Subcutaneous abdominal adipose tissue (tissue), 5 donors: Measurements from ENCODE around the gene C1orf21.
A peak's percentile ranks its signal among the peaks of the same experiment; 100 is the strongest.

Experiments used
- H3K27ac ChIP-seq: one replicate; pipeline ENCODE4 v1.7.0; 2013; ENCODE audit warnings: low read depth, mild to moderate bottlenecking, inconsistent platforms, low read length, moderate library complexity
- H3K27me3 ChIP-seq, 5 donors: one replicate each; pipeline ENCODE4 v1.7.0; 2013; ENCODE audit warnings: low read length in 5 of 5, inconsistent platforms in 1 of 5; ENCODE audit not compliant: control insufficient read depth in 5 of 5, insufficient read depth in 4 of 5
- H3K36me3 ChIP-seq, 5 donors: one replicate each; pipeline ENCODE4 v1.7.0; 2013; ENCODE audit warnings: low read length in 5 of 5; ENCODE audit not compliant: control insufficient read depth in 5 of 5, insufficient read depth in 5 of 5
- H3K4me1 ChIP-seq, 5 donors: one replicate each; pipeline ENCODE4 v1.7.0; 2013; ENCODE audit warnings: low read length in 5 of 5, mild to moderate bottlenecking in 3 of 5, moderate library complexity in 1 of 5; ENCODE audit not compliant: control insufficient read depth in 5 of 5, insufficient read depth in 5 of 5
- H3K4me3 ChIP-seq, 5 donors: one replicate each; pipeline ENCODE4 v1.7.0; 2013; ENCODE audit warnings: low read length in 5 of 5, low read depth in 1 of 5
- H3K9ac ChIP-seq, 5 donors: one replicate each; pipeline ENCODE4 v1.7.0; 2013; ENCODE audit warnings: low read length in 5 of 5, mild to moderate bottlenecking in 4 of 5, moderate library complexity in 3 of 5
- H3K9me3 ChIP-seq, 5 donors: one replicate each; pipeline ENCODE4 v1.7.0; 2013; ENCODE audit warnings: low read length in 5 of 5; ENCODE audit not compliant: control insufficient read depth in 5 of 5
- donor health status: healthy.
- donor health status: healthy.
- donor health status: healthy.
- donor health status: healthy.
- donor health status: healthy.

The C1orf21 gene

GRCh38 chr1:184622136-184622823 lies 235.5 kb downstream of the C1orf21 start:
- Histone ChIP-seq H3K27ac (peak overlapping the region; percentile 28), H3K4me1 (peaks cover 2 to 44% (median 33%) of the 10 kb centered on the region in 5 donors), H3K9ac (no peak overlapping the region), H3K9me3 (no peaks in the 10 kb centered on the region), H3K36me3 (peaks cover 0 to 5% (median 0%) of the 10 kb centered on the region in 5 donors), H3K4me3 (peak overlapping the region in 1 of 5 donors; percentile 14), H3K27me3 (peaks cover 0 to 6% (median 0%) of the 10 kb centered on the region in 5 donors)

- Histone ChIP-seq H3K9ac (no peak overlapping the region), H3K27me3 (peaks cover 0 to 6% (median 3%) of the 10 kb centered on the region in 5 donors), H3K4me1 (peaks cover 2 to 44% (median 33%) of the 10 kb centered on the region in 5 donors), H3K36me3 (peaks cover 0 to 5% (median 0%) of the 10 kb centered on the region in 5 donors), H3K27ac (no peak overlapping the region), H3K4me3 (no peak overlapping the region), H3K9me3 (no peaks in the 10 kb centered on the region)
Observed at GRCh38 chr1:184623404-184623803, 236.6 kb downstream of the C1orf21 start.

DNA sequence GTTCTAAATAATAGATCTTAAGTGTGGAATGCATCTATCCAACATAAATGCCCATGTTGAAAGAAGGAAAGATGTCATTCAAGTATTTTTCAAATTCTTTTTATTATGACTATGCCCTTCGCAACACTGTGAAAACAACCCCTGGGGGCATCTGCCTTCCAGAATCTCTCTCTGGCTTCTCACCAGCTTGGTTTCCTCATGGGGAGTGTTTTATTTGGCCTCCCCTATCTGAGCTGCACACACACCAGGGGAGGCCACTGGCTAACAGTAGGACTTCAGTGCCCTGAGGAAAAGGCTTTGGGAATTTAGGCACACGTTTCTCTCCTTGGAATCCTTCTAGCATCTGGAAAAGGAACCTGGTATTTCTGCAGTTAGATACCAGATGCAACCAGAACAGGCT lies 237.2 kb downstream of the C1orf21 start:
- peaks cover 0 to 6% (median 3%) of the 10 kb centered on the region in 5 donors for H3K27me3 ChIP-seq
- H3K4me1 ChIP-seq: peaks cover 2 to 44% (median 33%) of the 10 kb centered on the region in 5 donors
- H3K27ac ChIP-seq: no peak overlapping the region
- H3K36me3 ChIP-seq: peaks cover 0 to 5% (median 0%) of the 10 kb centered on the region in 5 donors
- no peak overlapping the region for H3K4me3 ChIP-seq
- no peaks in the 10 kb centered on the region for H3K9me3 ChIP-seq
- H3K9ac ChIP-seq: no peak overlapping the region

- H3K27ac ChIP-seq: no peak overlapping the region
- H3K4me1 ChIP-seq: peaks cover 2 to 46% (median 33%) of the 10 kb centered on the region in 5 donors
- peaks cover 0 to 3% (median 0%) of the 10 kb centered on the region in 5 donors for H3K36me3 ChIP-seq
Observed at GRCh38 chr1:184624626-184625025, 237.8 kb downstream of the C1orf21 start.

DNA sequence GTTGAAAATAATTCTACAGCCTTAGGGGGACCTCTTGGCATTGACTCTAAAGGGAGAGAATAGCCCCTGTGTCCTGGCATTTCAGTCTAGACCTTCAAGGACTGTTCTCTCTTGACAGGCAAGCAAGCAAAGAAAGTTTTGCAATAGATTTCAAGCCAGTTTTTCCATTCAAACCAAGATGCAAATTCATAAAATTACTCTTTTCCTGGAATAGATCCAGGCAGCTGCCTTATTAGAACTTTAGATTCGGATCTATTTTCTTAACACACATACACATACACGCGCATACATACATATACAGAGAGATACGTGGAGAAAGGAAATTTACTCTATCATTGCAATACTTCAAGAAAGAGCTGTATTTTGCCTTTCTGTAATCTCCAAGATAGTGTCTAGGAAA lies 238.4 kb downstream of the C1orf21 start:
- H3K4me3 ChIP-seq: no peak overlapping the region
- H3K4me1 ChIP-seq: peaks cover 2 to 51% (median 34%) of the 10 kb centered on the region in 5 donors
- H3K36me3 ChIP-seq: no peaks in the 10 kb centered on the region
- H3K27ac ChIP-seq: no peak overlapping the region
- no peaks in the 10 kb centered on the region for H3K9me3 ChIP-seq
- no peak overlapping the region for H3K9ac ChIP-seq
- H3K27me3 ChIP-seq: peaks cover 0 to 8% (median 8%) of the 10 kb centered on the region in 5 donors

More at GRCh38 chr1:184624626-184625025, 237.8 kb downstream of the C1orf21 start:
- no peaks in the 10 kb centered on the region for H3K9me3 ChIP-seq
- H3K9ac ChIP-seq: no peak overlapping the region
- H3K27me3 ChIP-seq: peaks cover 0 to 6% (median 5%) of the 10 kb centered on the region in 5 donors
- no peak overlapping the region for H3K4me3 ChIP-seq

GRCh38 chr1:184626076-184627006 lies 239.5 kb downstream of the C1orf21 start:
- H3K36me3 ChIP-seq: peaks cover 0 to 2% (median 0%) of the 10 kb centered on the region in 5 donors
- H3K27me3 ChIP-seq: peaks cover 5 to 14% (median 8%) of the 10 kb centered on the region in 5 donors
- H3K4me3 ChIP-seq: no peak overlapping the region
- peaks cover 2 to 53% (median 41%) of the 10 kb centered on the region in 5 donors for H3K4me1 ChIP-seq
- no peaks in the 10 kb centered on the region for H3K9me3 ChIP-seq
- no peak overlapping the region for H3K27ac ChIP-seq
- H3K9ac ChIP-seq: no peak overlapping the region

- H3K9ac ChIP-seq: no peak overlapping the region
- no peaks in the 10 kb centered on the region for H3K9me3 ChIP-seq
- H3K27ac ChIP-seq: no peak overlapping the region
- H3K27me3 ChIP-seq: peaks cover 5 to 18% (median 8%) of the 10 kb centered on the region in 5 donors
- H3K4me1 ChIP-seq: peaks cover 2 to 48% (median 36%) of the 10 kb centered on the region in 5 donors
- no peak overlapping the region for H3K4me3 ChIP-seq
- peaks cover 0 to 2% (median 0%) of the 10 kb centered on the region in 5 donors for H3K36me3 ChIP-seq
Observed at GRCh38 chr1:184627007-184627341, 240.1 kb downstream of the C1orf21 start.

DNA sequence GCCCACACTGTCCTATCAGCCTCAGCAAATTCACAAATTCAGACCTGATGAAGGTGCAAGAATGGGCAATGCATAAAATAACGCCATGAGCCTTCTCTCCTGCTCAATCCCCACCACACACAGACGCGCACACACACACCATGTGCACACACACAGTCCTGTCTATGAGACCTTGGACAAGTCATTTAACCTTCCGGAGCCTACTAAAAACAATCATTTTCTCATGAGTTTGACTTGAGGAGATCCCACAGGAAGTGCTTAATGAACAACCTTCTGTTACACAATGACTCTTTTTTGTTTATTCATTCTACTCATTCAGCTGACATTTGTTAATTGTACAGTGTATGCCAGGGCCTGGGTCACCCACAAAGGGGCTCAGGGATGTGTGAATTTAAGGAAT lies 242.4 kb downstream of the C1orf21 start:
- Histone ChIP-seq H3K36me3 (peaks cover 0 to 2% (median 0%) of the 10 kb centered on the region in 5 donors), H3K4me3 (no peak overlapping the region), H3K9ac (no peak overlapping the region), H3K4me1 (peaks cover 0 to 32% (median 23%) of the 10 kb centered on the region in 5 donors), H3K27me3 (peaks cover 5 to 18% (median 8%) of the 10 kb centered on the region in 5 donors), H3K9me3 (no peaks in the 10 kb centered on the region), H3K27ac (peak overlapping the region; percentile 9)

DNA sequence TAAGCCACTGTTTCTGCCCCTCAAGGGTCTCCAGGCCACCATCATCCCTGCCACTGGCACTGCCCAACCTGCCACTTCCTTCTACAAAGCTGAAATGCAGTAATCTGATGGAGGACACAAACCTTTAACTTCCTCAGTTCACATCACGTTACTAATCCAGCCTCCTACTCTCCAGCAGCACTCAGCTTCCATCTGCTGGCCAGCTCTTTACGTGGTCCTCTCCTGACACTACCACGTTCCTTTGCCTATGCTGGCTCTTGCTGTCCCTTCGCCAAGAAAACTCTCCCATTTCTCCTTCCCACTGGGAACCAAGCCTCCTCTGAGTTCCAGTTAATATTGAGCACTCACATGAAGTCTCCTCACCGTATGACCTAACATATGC lies 243.8 kb downstream of the C1orf21 start:
- Histone ChIP-seq H3K4me1 (peaks cover 2 to 31% (median 20%) of the 10 kb centered on the region in 5 donors), H3K27me3 (peaks cover 5 to 18% (median 8%) of the 10 kb centered on the region in 5 donors), H3K9me3 (no peaks in the 10 kb centered on the region), H3K36me3 (peaks cover 0 to 2% (median 0%) of the 10 kb centered on the region in 5 donors), H3K4me3 (no peak overlapping the region), H3K27ac (no peak overlapping the region), H3K9ac (no peak overlapping the region)
